Tibial nerve (tissue), 4 donors: ENCODE data around the gene DAP. TPM values are rescaled to one million over a fixed set of nuclear protein-coding genes. Genes with fewer than 3 reads are reported as not detected.

Experiments used
- DNase-seq, 2 donors: peaks; one replicate each; pipeline ENCODE4 v3.0.0-alpha.2; 2019; ENCODE audit warnings: low spot score in 2 of 2
- H3K27ac ChIP-seq, 4 donors: fragments of 200-600 bp; sonication (generic) in 3 of 4; one replicate each; pipeline ENCODE4 v1.5.1; 2017 to 2019; ENCODE audit warnings: mild to moderate bottlenecking in 1 of 4
- H3K27me3 ChIP-seq, 2 donors: fragments of 200-600 bp; sonication (generic) in 1 of 2; one replicate each; pipeline versions ENCODE4 v1.5.1 to v1.6.0; 2017 to 2019
- H3K36me3 ChIP-seq, 3 donors: fragments of 200-600 bp; sonication (generic); one replicate each; pipeline ENCODE4 v1.5.1; 2018 to 2019
- H3K4me1 ChIP-seq, 4 donors: fragments of 200-600 bp; sonication (generic) in 3 of 4; one replicate each; pipeline ENCODE4 v1.5.1; 2017 to 2019
- H3K4me3 ChIP-seq, 4 donors: fragments of 200-600 bp; sonication (generic) in 3 of 4; one replicate each; pipeline ENCODE4 v1.5.1; 2017 to 2019; ENCODE audit warnings: mild to moderate bottlenecking in 1 of 4, moderate library complexity in 1 of 4
- H3K9me3 ChIP-seq, 4 donors: fragments of 200-600 bp; sonication (generic) in 3 of 4; one replicate each; pipeline ENCODE4 v1.5.1; 2017 to 2019
- CTCF ChIP-seq, 5 experiments: fragments of 200-600 bp in 3 of 5; fragments of 450-650 bp in 2 of 5; sonication (generic) in 3 of 5; IDR thresholded peaks; one replicate each; pipeline ENCODE4 v1.5.1; 2016 to 2019; ENCODE audit warnings: antibody characterized with exemption in 5 of 5, mild to moderate bottlenecking in 3 of 5, moderate library complexity in 2 of 5
- EP300 ChIP-seq, 2 donors: sonication (generic); formaldehyde crosslinking; IDR thresholded peaks; one replicate each; pipeline ENCODE4 v1.6.1; 2017; ENCODE audit warnings: antibody characterized with exemption in 2 of 2, mild to moderate bottlenecking in 1 of 2
- POLR2A ChIP-seq, 2 donors: fragments of 450-650 bp; IDR thresholded peaks; one replicate each; pipeline ENCODE4 v1.6.1; 2017; ENCODE audit warnings: antibody characterized with exemption in 2 of 2, mild to moderate bottlenecking in 2 of 2, moderate library complexity in 2 of 2
- WGBS, 2 donors: methylation state at CpG; one replicate each; pipeline ENCODE4 v1.1.5; 2018; 5-methylcytosine and 5-hydroxymethylcytosine counted together
- total RNA-seq, 4 donors: library from RNA; depleted of rRNA; stranded (reverse); fragments of >200 nt; gene quantifications; one replicate each; pipeline ENCODE4 v1.1.0, GENCODE V29; 2016

DAP gene
- total RNA-seq, 4 donors from 2014 or later: 43.0 to 77.7 (median 50.0) TPM

DNA sequence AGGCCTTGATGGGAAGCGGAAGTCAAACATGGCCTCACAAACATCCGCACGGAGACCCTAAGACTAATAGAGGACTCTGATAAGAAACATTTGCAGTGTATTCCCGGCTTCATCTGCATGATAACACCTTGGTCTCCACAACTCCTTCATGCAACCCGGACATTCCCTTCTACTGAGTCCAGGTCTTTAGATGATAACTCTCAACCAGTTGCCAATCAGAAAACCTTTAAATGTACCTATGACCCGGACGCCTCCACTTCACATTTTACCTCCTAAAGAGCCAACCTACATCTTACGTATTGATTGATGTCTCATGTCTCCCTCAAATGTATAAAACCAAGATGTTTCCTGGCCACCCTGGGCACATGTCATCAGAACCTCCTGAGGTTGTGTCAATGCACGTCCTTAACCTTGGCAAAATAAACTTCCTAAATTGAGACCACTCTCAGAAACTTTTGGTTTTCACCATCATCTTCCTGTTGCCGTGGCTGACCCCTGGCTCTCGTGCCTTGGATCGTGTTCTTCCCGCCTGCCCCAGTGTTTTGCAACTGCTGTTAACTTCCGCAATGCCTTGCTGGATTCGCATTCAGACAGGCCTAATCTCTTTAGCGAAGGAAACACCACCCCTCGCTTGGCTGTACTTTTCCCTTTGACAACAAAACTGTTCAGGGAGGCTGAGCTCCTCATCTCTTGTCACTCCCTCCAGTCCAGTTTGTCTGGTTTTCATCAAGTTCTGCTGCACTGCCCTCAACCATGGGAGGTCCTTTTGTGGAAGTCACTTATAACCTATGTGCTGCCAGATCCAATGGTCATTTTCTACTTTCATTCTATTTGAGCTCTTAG is 1.1 kb upstream of the DAP start:
- no peak for TF ChIP-seq CTCF (IDR thresholded peaks at IDR 0.05)
- TF ChIP-seq POLR2A (IDR thresholded peaks at IDR 0.05): no peak
- TF ChIP-seq EP300 (IDR thresholded peaks at IDR 0.05): peak in 1 of 2 donors; percentile 71
- Histone ChIP-seq H3K27ac (peak overlapping the region; percentile 93 to 98 (median 95)), H3K4me1 (peaks cover 0 to 50% (median 10%) of the 10 kb centered on the region in 4 donors), H3K36me3 (no peaks in the 10 kb centered on the region), H3K4me3 (peak overlapping the region; percentile 61 to 90 (median 86)), H3K9me3 (no peaks in the 10 kb centered on the region), H3K27me3 (no peaks in the 10 kb centered on the region)
- DNase-seq: peak in 1 of 2 donors; percentile 58
- WGBS, 2 donors: 76 to 85% methylated on average over 17 of the region's 17 CpGs

GRCh38 chr5:10760921-10761184 is 181 bp downstream of the DAP start:
- peak overlapping the region; percentile 49 to 86 (median 76) for H3K4me3 ChIP-seq
- H3K4me1 ChIP-seq: peaks cover 0 to 62% (median 16%) of the 10 kb centered on the region in 4 donors
- DNase-seq: no peak
- H3K9me3 ChIP-seq: no peaks in the 10 kb centered on the region
- H3K27ac ChIP-seq: peak overlapping the region; percentile 93 to 98 (median 98)
- H3K27me3 ChIP-seq: no peaks in the 10 kb centered on the region
- WGBS, 2 donors: 0% methylated on average over 2 of the region's 42 CpGs; no CpG with 5 or more reads in 1 of the 2 donors
- TF ChIP-seq CTCF (IDR thresholded peaks at IDR 0.05): peak in 1 of 5 experiments; percentile 21
- TF ChIP-seq EP300 (IDR thresholded peaks at IDR 0.05): no peak
- no peak for TF ChIP-seq POLR2A (IDR thresholded peaks at IDR 0.05)
- H3K36me3 ChIP-seq: peaks cover 0 to 2% (median 0%) of the 10 kb centered on the region in 3 donors

DNA sequence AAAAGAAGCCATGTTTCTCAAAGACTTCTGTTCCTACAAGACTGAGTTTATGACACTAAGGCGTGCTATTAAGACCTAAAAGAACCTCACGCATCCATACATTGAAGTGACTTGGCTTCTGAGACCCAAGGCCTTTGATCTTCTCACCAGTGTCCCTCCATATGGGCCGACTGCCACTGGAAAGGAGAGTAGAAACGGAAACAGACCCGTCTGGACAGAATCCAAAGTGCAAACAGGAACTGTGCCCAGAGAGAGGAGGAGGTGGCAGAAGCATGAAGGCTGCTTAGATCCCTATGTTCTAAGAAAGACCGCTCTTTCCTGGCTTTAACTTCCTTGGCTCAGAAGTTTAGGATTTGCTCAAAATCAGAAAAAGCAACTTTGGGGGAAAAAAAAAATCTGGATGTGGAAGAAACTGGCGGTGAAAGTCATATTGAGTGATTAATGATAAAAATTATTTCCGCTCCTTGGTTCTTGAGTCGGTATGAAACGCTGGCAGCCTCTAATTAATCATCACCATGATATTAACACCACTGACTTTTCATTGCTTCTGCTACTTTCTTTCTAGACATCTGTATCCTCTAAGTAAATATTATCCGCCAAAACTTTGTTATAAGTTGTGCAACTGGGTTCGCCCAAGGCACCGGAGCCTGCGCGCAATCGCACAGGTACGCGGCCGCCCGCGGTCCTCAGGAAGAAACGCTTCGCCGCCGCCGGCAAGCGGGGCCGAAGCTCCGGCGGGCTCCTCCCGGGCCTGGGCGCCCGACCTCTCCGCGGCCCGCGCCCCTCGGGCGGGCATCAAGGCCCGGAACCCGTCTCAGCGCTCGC is 726 bp downstream of the DAP start:
- 4 to 5% methylated on average over 24 to 35 of the region's 43 CpGs for WGBS, 2 donors
- Histone ChIP-seq H3K27ac (peak overlapping the region; percentile 93 to 98 (median 98)), H3K27me3 (no peaks in the 10 kb centered on the region), H3K9me3 (no peaks in the 10 kb centered on the region), H3K4me3 (peak overlapping the region; percentile 49 to 86 (median 76)), H3K36me3 (peaks cover 0 to 7% (median 0%) of the 10 kb centered on the region in 3 donors), H3K4me1 (peaks cover 0 to 65% (median 18%) of the 10 kb centered on the region in 4 donors)
- peak in 1 of 2 donors; percentile 32 for DNase-seq
- TF ChIP-seq CTCF (IDR thresholded peaks at IDR 0.05): no peak
- peak in 1 of 2 donors; percentile 54 for TF ChIP-seq EP300 (IDR thresholded peaks at IDR 0.05)

DNA sequence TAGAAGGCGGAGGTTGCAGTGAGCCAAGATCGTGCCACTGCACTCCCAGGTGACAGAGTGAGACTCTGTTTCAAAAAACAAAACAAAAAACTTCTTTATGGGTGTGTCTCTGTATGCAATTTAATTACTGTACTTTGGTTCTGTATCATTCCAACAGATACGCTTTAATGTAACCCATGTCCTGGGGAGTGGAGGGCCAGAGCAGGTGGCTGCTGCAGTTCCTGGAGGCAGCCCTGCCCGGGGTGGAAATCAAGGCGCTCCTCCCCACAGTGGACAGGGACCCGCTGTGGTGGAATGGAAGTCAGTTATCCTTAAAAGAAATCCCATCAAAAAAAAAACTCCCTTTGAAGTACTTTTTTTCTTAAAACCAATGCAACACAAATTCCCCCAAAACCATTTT is 1.9 kb downstream of the DAP start:
- Histone ChIP-seq H3K36me3 (peaks cover 0 to 19% (median 0%) of the 10 kb centered on the region in 3 donors), H3K4me3 (no peak overlapping the region), H3K4me1 (peaks cover 0 to 65% (median 18%) of the 10 kb centered on the region in 4 donors), H3K27ac (peak overlapping the region in 2 of 4 donors; percentile 98), H3K9me3 (no peaks in the 10 kb centered on the region), H3K27me3 (no peaks in the 10 kb centered on the region)
- WGBS, 2 donors: 98 to 99% methylated on average over 6 of the region's 6 CpGs
- no peak for TF ChIP-seq EP300 (IDR thresholded peaks at IDR 0.05)
- TF ChIP-seq CTCF (IDR thresholded peaks at IDR 0.05): no peak
- TF ChIP-seq POLR2A (IDR thresholded peaks at IDR 0.05): no peak
- DNase-seq: no peak
